CD14-positive monocyte (primary cell): ENCODE results near the gene SMARCA5. TPM values are rescaled to one million over a fixed set of nuclear protein-coding genes. Genes with fewer than 3 reads are reported as not detected.
A peak's percentile ranks its signal among the peaks of the same experiment; 100 is the strongest.

Experiments
- DNase-seq, 3 donors: peaks; one replicate each; pipeline ENCODE4 v3.0.0-alpha.2; 2011 to 2022
- H2AFZ ChIP-seq: 2 replicates; pipeline ENCODE4 v1.6.0; 2012; ENCODE audit warnings: mild to moderate bottlenecking, low read depth, low read length, inconsistent platforms; ENCODE audit not compliant: insufficient read depth, poor library complexity, severe bottlenecking
- H3K27ac ChIP-seq, 2 donors: 1 replicate in 1 of 2; 2 replicates in 1 of 2; pipeline ENCODE4 v1.5.1; 2012 to 2013; ENCODE audit warnings: low read length in 2 of 2, control low read depth in 1 of 2, inconsistent platforms in 1 of 2, low read depth in 1 of 2, mild to moderate bottlenecking in 1 of 2
- H3K27me3 ChIP-seq, 2 donors: one replicate each; pipeline versions ENCODE4 v1.6.0 to v1.6.1; 2011 to 2013; ENCODE audit warnings: low read length in 2 of 2; ENCODE audit not compliant: control insufficient read depth in 2 of 2, insufficient read depth in 2 of 2
- H3K36me3 ChIP-seq, 2 donors: replicated peaks in 1 of 2; 1 replicate in 1 of 2; 2 replicates in 1 of 2; pipeline versions ENCODE4 v1.5.1 to v1.6.1; 2012 to 2013; ENCODE audit warnings: low read length in 2 of 2, control low read depth in 1 of 2, inconsistent platforms in 1 of 2, mild to moderate bottlenecking in 1 of 2; ENCODE audit not compliant: insufficient read depth in 2 of 2, control insufficient read depth in 1 of 2
- H3K4me1 ChIP-seq, 2 donors: 1 replicate in 1 of 2; 2 replicates in 1 of 2; pipeline versions ENCODE4 v1.5.1 to v1.6.1; 2012 to 2013; ENCODE audit warnings: low read length in 2 of 2, control low read depth in 1 of 2, inconsistent platforms in 1 of 2, mild to moderate bottlenecking in 1 of 2, moderate library complexity in 1 of 2; ENCODE audit not compliant: insufficient read depth in 2 of 2, control insufficient read depth in 1 of 2
- H3K4me2 ChIP-seq: replicated peaks from 2 replicates; pipeline ENCODE3; 2012; ENCODE audit warnings: low read length, moderate library complexity, mild to moderate bottlenecking; ENCODE audit not compliant: poor library complexity, severe bottlenecking; ENCODE audit errors: extremely low read depth
- H3K4me3 ChIP-seq, 3 experiments: fragments of 200-600 bp in 1 of 3; sonication (generic) in 1 of 3; replicated peaks in 1 of 3; 1 replicate in 2 of 3; 2 replicates in 1 of 3; pipeline ENCODE4 v1.5.1; 2011 to 2013; ENCODE audit warnings: low read length in 3 of 3, mild to moderate bottlenecking in 3 of 3, control low read depth in 2 of 3, low read depth in 2 of 3, inconsistent platforms in 1 of 3, moderate library complexity in 1 of 3
- H3K79me2 ChIP-seq: 2 replicates; pipeline ENCODE4 v1.6.0; 2012; ENCODE audit warnings: mild to moderate bottlenecking, control low read depth, inconsistent platforms, low read length, moderate library complexity; ENCODE audit not compliant: insufficient read depth
- H3K9ac ChIP-seq: 2 replicates; pipeline ENCODE4 v1.6.0; 2017; ENCODE audit warnings: low read length, mild to moderate bottlenecking; ENCODE audit not compliant: insufficient read depth, poor library complexity, severe bottlenecking
- H3K9me3 ChIP-seq, 2 donors: replicated peaks in 1 of 2; 1 replicate in 1 of 2; 2 replicates in 1 of 2; pipeline versions ENCODE4 v1.5.1 to v1.6.1; 2012 to 2013; ENCODE audit warnings: low read length in 2 of 2, control low read depth in 1 of 2; ENCODE audit not compliant: control insufficient read depth in 1 of 2, insufficient read depth in 1 of 2
- H4K20me1 ChIP-seq: 2 replicates; pipeline ENCODE4 v1.6.0; 2012; ENCODE audit warnings: mild to moderate bottlenecking, low read length, control low read depth, moderate library complexity; ENCODE audit not compliant: insufficient read depth
- H3K27ac Mint-ChIP-seq, 7 donors: one replicate each; pipeline ENCODE4 v1.8.0; 2020; ENCODE audit warnings: mild to moderate bottlenecking in 7 of 7, mixed read lengths in 7 of 7, moderate library complexity in 6 of 7, inconsistent platforms in 2 of 7
- H3K27me3 Mint-ChIP-seq, 3 donors: one replicate each; pipeline ENCODE4 v1.8.0; 2021 to 2022; ENCODE audit warnings: low read depth in 3 of 3, mild to moderate bottlenecking in 3 of 3, mixed read lengths in 3 of 3, moderate library complexity in 3 of 3, inconsistent platforms in 1 of 3
- H3K36me3 Mint-ChIP-seq, 2 donors: one replicate each; pipeline ENCODE4 v1.8.0; 2020; ENCODE audit warnings: mixed read lengths in 2 of 2, inconsistent platforms in 1 of 2, mild to moderate bottlenecking in 1 of 2
- H3K4me1 Mint-ChIP-seq: one replicate; pipeline ENCODE4 v1.8.0; 2020; ENCODE audit warnings: mild to moderate bottlenecking, mixed read lengths
- H3K4me3 Mint-ChIP-seq, 2 donors: one replicate each; pipeline ENCODE4 v1.8.0; 2020; ENCODE audit warnings: mild to moderate bottlenecking in 2 of 2, mixed read lengths in 2 of 2, moderate library complexity in 1 of 2
- H3K9me3 Mint-ChIP-seq, 7 donors: one replicate each; pipeline ENCODE4 v1.8.0; 2020 to 2022; ENCODE audit warnings: mixed read lengths in 7 of 7, mild to moderate bottlenecking in 6 of 7, moderate library complexity in 6 of 7, inconsistent platforms in 2 of 7
- CTCF ChIP-seq: fragments of 200-600 bp; IDR thresholded peaks from one replicate; pipeline ENCODE4 v1.8.0; 2022; ENCODE audit warnings: antibody characterized with exemption, mild to moderate bottlenecking
- WGBS: methylation state at CpG from one replicate; pipeline ENCODE4 v1.1.5; 2013; ENCODE audit warnings: missing lambda C conversion rate; ENCODE audit not compliant: insufficient coverage; 5-methylcytosine and 5-hydroxymethylcytosine counted together
- intact Hi-C, 2 donors: fragments of 100-400 bp; cut with micrococcal nuclease; formaldehyde crosslinking; loops; one replicate each; pipeline versions ENCODE4 v1.15.0 to v1.15.1; 2023
- polyA plus RNA-seq, 3 donors: library from polyadenylated mRNA; depleted of rRNA in 1 of 3; unstranded in 2 of 3; stranded (reverse) in 1 of 3; fragments of 300-500 nt in 2 of 3; fragments of >200 nt in 1 of 3; fragmentation: Illumina TruSeq in 2 of 3; gene quantifications; 1 replicate in 2 of 3; 2 replicates in 1 of 3; pipeline ENCODE4 v1.2.3, GENCODE V29; 2012 to 2021

The SMARCA5 gene
- polyA plus RNA-seq, 3 donors: 5.6 to 19.4 (median 12.6) TPM

- H3K4me3 Mint-ChIP-seq: no peak overlapping the region
- peaks cover 0 to 3% (median 0%) of the 10 kb centered on the region in 3 donors for H3K27me3 Mint-ChIP-seq
- no peak overlapping the region for H2AFZ ChIP-seq
- peak overlapping the region; percentile 97 for H3K4me2 ChIP-seq
- peaks cover 58% of the 10 kb centered on the region for H4K20me1 ChIP-seq
- no peaks in the 10 kb centered on the region for H3K27me3 ChIP-seq
- no peaks in the 10 kb centered on the region for H3K9me3 Mint-ChIP-seq
- H3K9ac ChIP-seq: no peak overlapping the region
- no peak for DNase-seq
- peak overlapping the region in 1 of 7 donors; percentile 16 for H3K27ac Mint-ChIP-seq
- intact Hi-C loops: loop anchor here in 1 of 2 donors (10.0 kb wide), 2 partner anchors 171 to 1579 kb away; partner anchors contain the start of genes ABCE1 and ANAPC10
- peaks cover 43% of the 10 kb centered on the region for H3K4me1 Mint-ChIP-seq
- H3K9me3 ChIP-seq: no peaks in the 10 kb centered on the region
- H3K27ac ChIP-seq: peak overlapping the region in 1 of 2 donors; percentile 15
- peaks cover 26 to 32% of the 10 kb centered on the region in 2 donors for H3K4me1 ChIP-seq
- peaks cover 28 to 41% of the 10 kb centered on the region in 2 donors for H3K36me3 ChIP-seq
- H3K4me3 ChIP-seq: peak overlapping the region in 1 of 3 experiments; percentile 91
- H3K36me3 Mint-ChIP-seq: peaks cover 26 to 33% of the 10 kb centered on the region in 2 donors
- H3K79me2 ChIP-seq: peaks cover 69% of the 10 kb centered on the region
- TF ChIP-seq CTCF: no peak
Observed at GRCh38 chr4:143515905-143516304, 2.4 kb downstream of the SMARCA5 start.

- Histone ChIP-seq H4K20me1 (peaks cover 76% of the 10 kb centered on the region), H2AFZ (no peak overlapping the region), H3K4me3 (no peak overlapping the region), H3K27ac (peak overlapping the region in 1 of 2 donors; percentile 42), H3K9me3 (no peaks in the 10 kb centered on the region), H3K9ac (no peak overlapping the region), H3K27me3 (no peaks in the 10 kb centered on the region), H3K4me2 (no peak overlapping the region), H3K36me3 (peaks cover 39 to 53% of the 10 kb centered on the region in 2 donors), H3K4me1 (peaks cover 30 to 41% of the 10 kb centered on the region in 2 donors), H3K79me2 (peaks cover 82% of the 10 kb centered on the region)
- no peak for TF ChIP-seq CTCF
- Mint-ChIP-seq H3K27me3 (no peaks in the 10 kb centered on the region), H3K4me3 (no peak overlapping the region), H3K4me1 (peaks cover 50% of the 10 kb centered on the region), H3K27ac (no peak overlapping the region), H3K36me3 (peaks cover 35 to 47% of the 10 kb centered on the region in 2 donors), H3K9me3 (no peaks in the 10 kb centered on the region)
- 100% methylated on average over 1 of the region's 2 CpGs for WGBS
- intact Hi-C loops: loop anchor here in 1 of 2 donors (10.0 kb wide), 2 partner anchors 173 to 1577 kb away; partner anchors contain the start of genes ABCE1 and ANAPC10
- DNase-seq: no peak
Observed at GRCh38 chr4:143517764-143518163, 4.3 kb downstream of the SMARCA5 start.
